HL-60 (cell line): ENCODE measurements around the gene MAMDC2.

Source experiments
- CTCF ChIP-seq: IDR thresholded peaks from one replicate; pipeline ENCODE4 v1.5.1; 2011; ENCODE audit warnings: low read length, control low read depth, inconsistent platforms; ENCODE audit not compliant: insufficient read depth
- GABPA ChIP-seq: IDR thresholded peaks from 2 replicates; pipeline ENCODE4 v1.6.1; 2012; ENCODE audit warnings: low read depth
- POLR2AphosphoS5 ChIP-seq: IDR thresholded peaks from 2 replicates; pipeline ENCODE4 v1.6.1; 2012; ENCODE audit warnings: low read depth
- REST ChIP-seq: IDR thresholded peaks from 2 replicates; pipeline ENCODE4 v1.6.1; 2012; ENCODE audit warnings: low read depth; ENCODE audit not compliant: insufficient replicate concordance
- SPI1 ChIP-seq: IDR thresholded peaks from 2 replicates; pipeline ENCODE4 v1.6.1; 2012; ENCODE audit warnings: low read depth, mild to moderate bottlenecking, borderline replicate concordance

- TF ChIP-seq CTCF (no peak), GABPA (no peak), POLR2AphosphoS5 (no peak), SPI1 (no peak), REST (no peak)
Measured at GRCh38 chr9:70218767-70219166, 175.1 kb downstream of the MAMDC2 start.
